Activated T-cell treated with anti-CD3 and anti-CD28 coated beads for 1 hour (primary cell): ENCODE measurements around the gene HELZ2.
"Not testable (repeated sequence)": the region's sequence is repeated elsewhere in the genome, so short reads cannot be mapped to it uniquely, and the experiment has no call there.

Experiments used
- DNase-seq: peaks from one replicate; pipeline ENCODE4 v3.0.0-alpha.2; 2020; ENCODE audit warnings: low read depth

The HELZ2 gene

GRCh38 chr20:63578224-63579016 is 4.4 kb upstream of the HELZ2 start:
- DNase-seq = no peak

- no peak for DNase-seq
Observed at GRCh38 chr20:63577317-63577894, 3.4 kb upstream of the HELZ2 start.

GRCh38 chr20:63576311-63576710 is 2.3 kb upstream of the HELZ2 start:
- DNase-seq = no peak

GRCh38 chr20:63574829-63575743 is 1.0 kb upstream of the HELZ2 start:
- DNase-seq = no peak

GRCh38 chr20:63573647-63574131 is 350 bp downstream of the HELZ2 start:
- DNase-seq = no peak

GRCh38 chr20:63572788-63573646 is 1.0 kb downstream of the HELZ2 start:
- no peak for DNase-seq

GRCh38 chr20:63572071-63572787 is 1.8 kb downstream of the HELZ2 start:
- no peak for DNase-seq

- not testable (repeated sequence) for DNase-seq
Observed at GRCh38 chr20:63571087-63571478, 3.0 kb downstream of the HELZ2 start.

- DNase-seq = no peak
Observed at GRCh38 chr20:63570281-63571086, 3.6 kb downstream of the HELZ2 start.

- no peak for DNase-seq
Observed at GRCh38 chr20:63568986-63569949, 4.8 kb downstream of the HELZ2 start.

GRCh38 chr20:63568170-63568981 is 5.7 kb downstream of the HELZ2 start:
- DNase-seq = no peak

GRCh38 chr20:63567386-63568169 is 6.5 kb downstream of the HELZ2 start:
- no peak for DNase-seq

GRCh38 chr20:63567136-63567385 is 7.0 kb downstream of the HELZ2 start:
- DNase-seq = no peak

- DNase-seq = no peak
Observed at GRCh38 chr20:63566395-63567135, 7.5 kb downstream of the HELZ2 start.

GRCh38 chr20:63565699-63566335 is 8.2 kb downstream of the HELZ2 start:
- DNase-seq = no peak

GRCh38 chr20:63565021-63565698 is 8.9 kb downstream of the HELZ2 start:
- DNase-seq = no peak
